Measurements from ENCODE around the gene HMGA1. TPM values are rescaled to one million over a fixed set of nuclear protein-coding genes. Genes with fewer than 3 reads are reported as not detected.
"Not testable (repeated sequence)": the region's sequence is repeated elsewhere in the genome, so short reads cannot be mapped to it uniquely, and the experiment has no call there.

Gene HMGA1
- total RNA-seq, 1 donor from 2014 or later: 29.0 TPM

DNA sequence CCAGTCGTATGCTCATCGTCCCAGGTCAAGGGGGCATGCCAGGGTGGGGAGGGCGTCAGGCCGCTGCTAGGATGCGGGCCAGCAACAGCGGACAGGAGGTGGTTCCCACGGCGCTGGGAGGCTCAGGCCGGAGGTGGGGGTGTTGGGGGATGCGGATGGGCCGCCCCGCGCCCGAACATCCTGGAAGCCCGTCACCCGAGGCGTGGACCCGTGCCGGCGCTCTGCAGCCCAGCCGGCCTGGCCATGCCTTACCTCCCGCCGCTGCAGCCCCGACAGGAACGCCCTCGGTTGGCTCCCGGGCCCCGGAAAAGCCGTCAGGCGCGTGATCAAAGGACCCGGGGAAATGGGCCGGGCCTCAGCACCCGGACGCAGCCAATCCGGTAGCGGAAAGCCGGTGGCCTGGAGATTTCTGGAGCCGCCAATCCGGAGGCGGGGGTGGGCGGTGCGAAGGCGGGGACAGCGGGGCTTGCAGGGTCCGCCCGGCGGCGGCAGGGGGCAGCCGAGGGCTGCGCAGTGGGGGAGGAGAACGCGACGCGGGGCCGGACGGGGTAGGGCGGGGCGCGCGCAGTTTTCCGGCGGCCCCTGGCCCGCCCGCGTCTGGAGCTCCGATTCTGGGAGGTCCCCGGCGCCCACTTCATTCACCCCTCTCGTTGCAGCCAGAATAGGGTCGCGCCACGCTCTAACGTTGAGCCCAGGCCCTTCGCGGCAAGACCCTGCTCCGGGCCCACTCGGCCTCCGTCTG, 12.2 kb downstream of the HMGA1 start, which contains the start of gene SMIM29:
Gene SMIM29, minus strand, starts transcription at position 280 of the 742 bp plus-strand sequence. CDS start 1,215 bp downstream, outside the sequence.
- DNase-seq (ENCODE audit: low spot score) (peak; percentile 99), ATAC-seq (peak; percentile 93)
- intact Hi-C loops (cut with DNase I): loop anchor here (2.0 kb wide), 1 partner anchor 166 kb away; no protein-coding TSS in a partner anchor

DNA sequence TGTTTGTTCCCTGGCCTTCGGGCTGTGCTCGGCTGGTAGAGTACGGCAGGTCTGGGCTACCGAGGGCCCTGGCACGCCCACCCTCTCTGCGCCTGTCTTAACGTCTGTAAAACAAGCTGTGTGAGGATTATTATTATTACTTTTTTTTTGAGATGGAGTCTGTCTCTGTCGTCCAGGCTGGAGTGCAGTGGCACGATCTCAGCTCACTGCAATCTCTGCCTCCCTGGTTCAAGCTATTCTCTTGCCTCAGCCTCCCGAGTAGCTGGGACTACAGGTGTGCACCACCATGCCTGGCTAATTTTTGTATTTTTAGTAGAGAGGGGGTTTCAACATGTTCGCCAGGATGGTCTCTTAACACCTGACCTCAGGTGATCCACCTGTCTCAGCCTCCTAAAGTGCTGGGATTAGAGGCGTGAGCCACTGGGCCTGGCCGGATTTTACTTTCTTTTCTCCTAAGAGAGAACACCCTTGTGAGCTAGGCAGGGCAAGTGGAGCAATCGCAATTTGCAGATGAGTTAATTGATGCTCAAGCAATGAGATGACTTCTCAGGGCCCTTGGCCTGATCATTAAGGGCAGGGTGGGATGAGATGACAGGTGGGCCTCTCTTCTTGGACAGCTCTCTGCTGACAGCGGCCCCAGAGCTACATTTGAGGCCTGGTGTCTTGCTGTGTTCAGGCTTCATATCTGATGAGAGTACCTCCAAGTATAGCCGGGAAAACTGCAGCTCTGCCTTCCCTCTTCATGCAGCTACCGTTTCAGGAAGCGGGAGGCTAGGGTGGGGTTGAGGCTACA, 13.0 kb downstream of the HMGA1 start:
- intact Hi-C loops (cut with DNase I): loop anchor here (2.0 kb wide), 1 partner anchor 165 kb away; no protein-coding TSS in a partner anchor
- ATAC-seq: peak; percentile 49
- no peak for DNase-seq (ENCODE audit: low spot score)

DNA sequence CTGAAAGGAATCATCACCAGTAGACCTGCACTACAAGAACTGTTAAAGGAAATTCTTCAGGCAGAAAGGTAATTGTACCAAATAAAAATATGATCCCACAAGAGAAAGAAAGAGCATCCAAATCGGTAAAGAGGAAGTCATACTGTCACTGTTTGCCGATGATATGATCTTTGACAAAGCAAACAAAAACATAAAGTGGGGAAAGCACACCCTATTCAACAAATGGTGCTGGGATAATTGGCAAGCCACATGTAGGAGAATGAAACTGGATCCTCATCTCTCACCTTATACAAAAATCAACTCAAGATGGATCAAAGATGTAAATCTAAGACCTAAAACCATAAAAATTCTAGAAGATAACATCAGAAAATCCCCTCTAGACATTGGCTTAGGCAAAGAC, 15.7 kb downstream of the HMGA1 start:
- ATAC-seq; intact Hi-C loops (cut with DNase I); DNase-seq (ENCODE audit: low spot score): not testable (repeated sequence)

DNA sequence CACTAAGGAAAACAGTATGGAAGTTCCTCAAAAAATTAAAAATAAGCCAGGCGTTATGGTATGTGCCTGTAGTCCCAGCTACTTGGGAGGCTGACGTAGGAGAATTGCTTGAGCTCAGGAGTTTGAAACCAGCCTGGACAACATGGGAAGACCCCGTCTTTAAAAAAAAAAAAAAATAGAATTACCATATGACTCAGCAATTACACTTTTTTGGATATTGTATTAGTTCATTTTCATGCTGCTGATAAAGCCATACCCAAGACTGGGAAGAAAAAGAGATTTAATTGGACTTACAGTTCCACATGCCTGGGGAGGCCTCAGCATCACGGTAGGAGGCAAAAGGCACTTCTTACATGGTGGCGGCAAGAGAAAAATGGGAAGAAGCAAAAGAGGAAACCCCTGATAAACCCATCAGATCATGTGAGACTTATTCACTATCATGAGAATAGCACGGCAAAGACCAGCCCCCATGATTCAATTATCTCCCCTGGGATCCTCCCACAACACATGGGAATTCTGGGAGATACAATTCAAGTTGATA, 22.9 kb downstream of the HMGA1 start:
- no peak for DNase-seq (ENCODE audit: low spot score)
- intact Hi-C loops (cut with DNase I): no loop called here
- no peak for ATAC-seq

DNA sequence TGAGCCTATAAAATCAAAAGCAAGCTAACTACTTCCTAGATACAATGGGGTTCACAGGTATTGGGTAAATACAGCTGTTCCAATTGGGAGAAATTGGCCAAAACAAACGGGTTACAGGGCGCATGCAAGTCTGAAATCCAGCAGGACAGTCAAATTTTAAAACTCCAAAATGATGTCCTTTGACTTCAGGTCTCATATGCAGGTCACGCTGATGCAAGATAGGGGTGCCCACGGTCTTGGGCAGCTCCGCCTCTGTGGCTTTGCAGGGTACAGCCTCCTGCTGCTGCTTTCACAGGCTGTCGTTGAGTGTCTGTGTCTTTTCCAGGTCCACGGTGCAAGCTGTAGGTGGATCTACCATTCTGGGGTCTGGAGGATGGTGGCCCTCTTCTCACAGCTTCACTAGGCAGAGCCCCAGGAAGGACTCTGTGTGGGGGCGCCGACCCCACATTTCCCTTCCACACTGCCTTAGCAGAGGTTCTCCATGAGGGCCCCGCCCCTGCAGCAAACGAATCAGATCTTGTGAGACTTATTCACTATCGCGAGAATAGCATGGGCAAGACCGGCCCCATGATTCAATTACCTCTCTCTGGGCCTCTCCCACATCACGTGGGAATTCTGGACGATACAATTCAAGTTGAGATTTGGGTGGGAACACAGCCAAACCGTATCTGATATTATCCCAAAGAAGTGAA, 24.0 kb downstream of the HMGA1 start:
- intact Hi-C loops (cut with DNase I): no loop called here
- ATAC-seq (no peak), DNase-seq (ENCODE audit: low spot score) (no peak)

DNA sequence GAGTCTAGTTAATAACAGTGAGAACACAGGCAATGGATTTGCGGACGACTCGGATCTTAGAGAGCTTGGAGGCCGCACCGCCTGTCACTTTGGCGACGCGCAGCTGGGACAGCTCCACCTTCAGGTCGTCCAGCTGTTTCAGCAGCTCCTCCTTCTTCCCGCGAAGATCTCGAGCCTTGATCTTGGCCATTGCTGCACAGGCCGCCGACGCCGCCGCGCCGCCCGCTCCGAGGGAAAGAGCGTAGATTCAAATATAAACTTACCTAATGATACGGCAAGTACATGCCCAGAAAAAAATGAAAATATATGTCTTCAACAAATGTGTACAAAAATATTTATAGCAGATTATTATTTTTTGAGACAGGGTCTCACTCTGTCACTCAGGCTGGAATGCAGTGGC, 26.8 kb downstream of the HMGA1 start:
- intact Hi-C loops (cut with DNase I); ATAC-seq; DNase-seq (ENCODE audit: low spot score): not testable (repeated sequence)

DNA sequence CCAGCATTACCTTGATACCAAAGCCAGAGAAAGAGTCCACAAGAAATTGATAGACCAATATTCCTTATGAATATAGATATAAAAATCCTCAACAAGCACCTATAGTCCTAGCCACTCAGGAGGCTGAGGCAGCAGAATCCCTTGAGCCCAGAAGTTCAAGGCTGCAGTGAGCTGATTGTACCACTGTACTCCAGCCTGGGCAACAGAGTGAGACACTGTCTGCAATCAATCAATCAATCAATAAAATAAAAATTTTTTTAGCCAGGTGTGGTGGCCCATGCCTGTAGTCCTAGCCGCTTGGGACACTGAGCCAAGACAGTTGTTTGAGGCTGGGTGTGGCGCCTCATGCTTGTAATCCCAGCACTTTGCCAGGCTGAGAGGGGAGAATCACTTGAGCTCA, 31.1 kb downstream of the HMGA1 start:
- intact Hi-C loops (cut with DNase I): no loop called here
- DNase-seq (ENCODE audit: low spot score): no peak
- ATAC-seq: no peak

DNA sequence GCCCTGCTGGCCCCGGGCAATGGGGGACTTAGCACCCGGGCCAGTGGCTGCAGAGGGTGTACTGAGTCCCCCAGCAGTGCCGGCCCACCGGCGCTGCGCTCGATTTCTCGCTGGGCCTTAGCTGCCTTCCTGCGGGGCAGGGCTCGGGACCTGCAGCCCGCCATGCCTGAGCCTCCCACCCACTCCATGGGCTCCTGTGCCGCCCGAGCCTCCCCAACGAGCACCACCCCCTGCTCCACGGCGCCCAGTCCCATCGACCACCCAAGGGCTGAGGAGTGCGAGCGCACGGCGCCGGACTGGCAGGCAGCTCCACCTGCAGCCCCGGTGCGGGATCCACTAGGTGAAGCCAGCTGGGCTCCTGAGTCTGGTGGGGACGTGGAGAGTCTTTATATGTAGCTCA, 32.5 kb downstream of the HMGA1 start:
- intact Hi-C loops (cut with DNase I); ATAC-seq; DNase-seq (ENCODE audit: low spot score): not testable (repeated sequence)

DNA sequence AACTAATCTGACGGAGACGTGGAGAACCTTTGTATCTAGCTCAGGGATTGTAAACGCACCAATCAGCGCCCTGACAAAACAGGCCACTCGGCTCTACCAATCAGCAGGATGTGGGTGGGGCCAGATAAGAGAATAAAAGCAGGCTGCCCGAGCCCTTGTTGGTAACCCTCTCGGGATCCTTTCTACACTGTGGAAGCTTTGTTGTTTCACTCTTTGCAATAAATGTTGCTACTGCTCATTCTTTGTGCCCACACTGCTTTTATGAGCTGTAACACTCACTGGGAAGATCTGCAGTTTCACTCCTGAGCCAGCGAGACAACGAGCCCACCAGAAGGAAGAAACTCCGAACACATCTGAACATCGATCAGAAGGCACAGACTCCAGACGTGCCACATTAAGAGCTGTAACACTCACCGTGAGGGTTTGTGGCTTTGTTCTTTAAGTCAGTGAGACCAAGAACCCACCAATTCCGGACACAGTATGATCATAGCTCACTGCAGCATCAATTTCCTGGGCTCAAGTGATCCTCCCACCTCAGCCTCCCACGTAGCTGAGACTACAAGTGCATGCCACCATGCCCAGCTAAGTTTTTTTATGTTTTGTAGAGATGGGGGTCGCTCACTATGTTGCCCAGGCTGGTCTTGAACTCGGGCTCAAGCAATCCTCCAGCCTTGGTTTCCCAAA, 33.1 kb downstream of the HMGA1 start:
- DNase-seq (ENCODE audit: low spot score); intact Hi-C loops (cut with DNase I); ATAC-seq: not testable (repeated sequence)

DNA sequence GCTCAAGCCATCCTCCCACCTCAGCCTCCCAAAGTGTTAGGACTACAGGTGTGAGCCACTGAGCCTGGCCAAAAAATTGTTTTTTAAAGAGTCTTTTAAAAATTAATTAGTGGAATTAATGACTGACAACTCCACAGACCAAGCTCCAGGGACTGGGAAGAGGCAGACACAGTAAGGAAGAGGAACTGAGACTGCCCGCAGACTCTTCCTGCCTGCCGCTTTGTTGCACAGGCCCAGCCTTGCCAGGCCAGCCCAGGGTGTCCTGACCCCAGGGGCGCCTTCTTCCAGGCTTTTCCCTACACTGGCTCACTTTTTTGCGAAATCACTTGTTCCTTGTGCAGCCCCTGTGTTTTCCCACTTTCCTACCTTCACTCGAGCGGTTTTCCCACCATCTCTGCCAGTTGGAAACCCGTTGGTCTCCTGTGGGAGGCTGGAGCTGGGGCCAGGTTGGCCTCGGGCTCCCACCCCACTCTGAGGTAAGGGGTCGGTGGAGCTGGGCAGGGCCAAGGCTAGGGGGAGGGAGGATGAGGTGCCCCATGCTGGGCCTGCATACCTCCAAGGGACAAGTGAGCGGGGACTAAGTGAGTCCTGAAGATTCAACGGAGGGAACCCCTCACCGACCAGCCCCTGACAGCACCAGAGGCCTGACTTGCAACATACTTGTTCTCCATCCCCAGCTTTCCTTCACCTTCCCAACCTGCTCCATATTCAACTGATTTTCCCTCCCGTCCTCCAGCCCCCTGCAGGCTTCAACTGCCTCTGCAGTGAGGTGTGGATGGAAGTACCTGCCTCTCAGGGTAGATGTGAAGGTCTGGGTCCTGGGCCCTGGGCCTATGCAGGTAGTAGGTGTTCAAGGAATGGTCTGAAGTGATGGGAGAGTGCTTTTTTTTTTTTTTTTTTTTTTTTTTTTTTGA, 35.6 kb downstream of the HMGA1 start:
- intact Hi-C loops (cut with DNase I): no loop called here
- no peak for DNase-seq (ENCODE audit: low spot score)
- ATAC-seq: peak; percentile 68

DNA sequence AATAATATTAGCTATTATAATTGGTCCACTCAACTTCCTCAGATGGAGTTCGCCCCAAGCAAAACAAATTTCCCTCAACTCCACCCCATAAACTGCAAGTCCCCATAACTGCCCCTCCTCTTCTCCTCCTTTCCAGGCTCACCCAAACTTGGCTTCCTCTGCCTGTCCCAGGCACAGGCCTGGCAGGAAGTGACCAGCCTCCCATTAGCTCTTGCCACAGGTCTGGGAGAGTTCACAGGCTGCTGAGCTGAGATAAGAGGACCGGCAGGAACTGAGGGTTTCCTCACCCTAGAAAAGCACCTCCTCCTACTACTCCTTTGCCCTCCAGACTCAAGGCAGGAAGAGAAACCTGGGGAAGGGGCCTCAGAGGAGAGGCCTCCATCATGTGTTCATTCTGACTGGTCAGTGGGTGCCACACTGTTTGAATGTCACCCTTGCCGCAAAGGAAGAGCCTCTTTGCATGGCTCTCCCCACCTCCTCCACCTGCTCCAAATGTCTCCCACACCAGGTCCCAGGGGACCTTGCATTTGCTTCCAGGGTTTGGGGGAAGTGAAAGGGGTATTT, 36.7 kb downstream of the HMGA1 start:
- ATAC-seq (peak; percentile 65), DNase-seq (ENCODE audit: low spot score) (no peak)
- intact Hi-C loops (cut with DNase I): no loop called here

DNA sequence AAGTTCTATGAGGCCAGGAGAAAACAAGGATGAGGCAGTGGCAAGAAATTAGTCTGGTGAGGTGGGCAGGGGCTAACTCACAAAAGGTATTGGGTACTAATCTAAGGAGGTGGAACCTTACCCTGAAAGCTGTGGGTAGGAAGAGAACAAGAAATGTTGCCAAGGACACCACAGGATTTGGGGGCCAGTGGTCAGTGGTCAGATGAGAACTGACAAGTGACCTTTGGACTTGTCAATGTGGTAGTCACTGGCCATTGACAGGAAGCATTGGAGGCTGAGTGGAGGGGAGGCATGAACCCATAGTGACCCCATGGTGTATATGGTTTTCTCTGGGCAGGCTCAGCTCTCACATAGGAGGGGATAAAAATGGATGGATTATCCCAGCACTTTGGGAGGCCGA, 37.5 kb downstream of the HMGA1 start:
- ATAC-seq (no peak), DNase-seq (ENCODE audit: low spot score) (no peak)
- intact Hi-C loops (cut with DNase I): no loop called here

DNA sequence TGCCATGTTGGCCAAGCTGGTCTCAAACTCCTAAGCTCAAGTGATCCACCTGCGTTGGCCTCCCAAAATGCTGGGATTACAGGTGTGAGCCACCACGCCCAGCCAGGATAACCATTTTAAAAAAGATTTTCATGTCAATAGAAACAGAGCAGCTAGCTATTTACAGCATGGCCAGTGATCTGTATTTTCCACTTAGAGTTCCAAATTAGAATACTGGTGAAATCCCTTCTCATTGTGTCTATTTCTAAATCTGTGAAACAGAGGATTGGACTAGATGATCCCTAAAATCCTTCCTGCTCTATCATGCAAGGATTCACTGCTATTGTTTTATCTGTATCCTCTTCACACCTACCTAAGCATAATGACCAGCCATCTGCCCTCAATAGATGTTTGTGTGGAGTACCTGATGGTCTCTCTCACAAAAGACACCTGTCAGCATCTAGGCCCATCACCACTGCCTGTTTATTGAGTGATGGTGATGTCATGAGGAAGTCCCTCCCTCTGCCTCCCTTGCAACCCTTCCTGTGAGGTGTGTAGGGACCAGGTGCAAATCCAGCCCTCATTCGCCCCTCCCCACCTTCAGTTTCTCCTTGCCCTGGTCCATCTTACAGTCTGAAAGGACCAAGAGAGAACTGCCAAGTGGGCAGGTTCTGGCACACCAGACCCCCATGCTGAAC, 38.6 kb downstream of the HMGA1 start:
- ATAC-seq (no peak), DNase-seq (ENCODE audit: low spot score) (no peak)
- intact Hi-C loops (cut with DNase I): no loop called here

DNA sequence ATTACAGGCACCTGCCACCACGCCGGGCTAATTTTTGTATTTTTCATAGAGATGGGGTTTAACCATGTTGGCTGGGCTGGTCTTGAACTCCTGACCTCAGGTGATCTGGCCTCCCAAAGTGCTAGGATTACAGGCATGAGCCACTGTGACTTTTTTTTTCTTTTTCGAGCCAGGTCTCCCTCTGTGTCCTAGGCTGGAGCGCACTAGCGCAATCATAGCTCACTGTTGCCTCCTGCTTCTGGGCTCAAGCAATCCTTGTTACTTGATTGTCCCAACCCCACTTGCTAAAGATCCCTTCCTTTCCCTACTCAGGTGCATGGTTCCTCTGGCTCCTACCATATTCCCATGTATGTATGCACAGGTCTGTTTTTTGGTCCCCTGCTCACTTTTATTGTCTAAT, 39.5 kb downstream of the HMGA1 start:
- intact Hi-C loops (cut with DNase I): no loop called here
- ATAC-seq (no peak), DNase-seq (ENCODE audit: low spot score) (no peak)

DNA sequence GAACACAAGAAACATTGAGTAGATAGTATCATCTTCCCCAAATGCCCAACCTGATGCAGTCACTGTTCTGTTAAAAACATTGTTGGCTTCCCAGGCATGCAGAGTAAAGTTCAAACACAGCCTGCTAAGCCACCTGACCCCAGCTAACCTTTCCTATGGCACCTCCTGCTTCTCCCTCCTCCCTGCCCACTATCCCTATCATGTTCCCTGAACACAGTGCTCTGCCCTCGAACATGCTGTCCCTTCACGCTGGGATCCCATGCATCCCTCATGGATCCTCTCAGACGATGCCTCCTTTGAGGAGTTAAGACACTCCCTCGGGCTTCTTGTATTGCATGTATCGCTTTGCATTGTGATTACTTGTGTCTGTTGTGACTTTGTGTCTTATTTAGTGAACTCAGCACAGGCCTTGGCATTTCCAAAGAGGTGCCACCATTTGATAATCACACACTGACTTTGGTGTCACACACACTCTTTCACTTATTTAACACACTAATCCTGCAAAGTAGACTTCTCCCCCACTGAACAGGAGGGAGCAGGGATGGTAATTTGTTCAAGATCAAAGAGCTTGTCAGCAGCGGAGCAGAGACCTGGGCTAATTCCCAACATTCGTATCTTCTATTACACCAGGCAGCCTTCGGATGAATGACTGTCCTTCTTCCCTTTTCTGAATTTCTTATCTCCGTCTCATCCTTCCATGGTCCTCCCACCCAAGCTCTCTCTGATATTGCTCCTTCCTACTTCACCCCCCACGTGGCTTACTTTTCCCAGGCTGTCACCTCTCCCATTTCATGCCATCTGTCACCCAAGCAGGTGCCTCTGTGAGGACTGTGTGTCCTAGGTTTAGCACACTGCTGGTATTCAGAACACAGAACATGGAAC, 40.4 kb downstream of the HMGA1 start:
- DNase-seq (ENCODE audit: low spot score) (no peak), ATAC-seq (no peak)
- intact Hi-C loops (cut with DNase I): no loop called here

DNA sequence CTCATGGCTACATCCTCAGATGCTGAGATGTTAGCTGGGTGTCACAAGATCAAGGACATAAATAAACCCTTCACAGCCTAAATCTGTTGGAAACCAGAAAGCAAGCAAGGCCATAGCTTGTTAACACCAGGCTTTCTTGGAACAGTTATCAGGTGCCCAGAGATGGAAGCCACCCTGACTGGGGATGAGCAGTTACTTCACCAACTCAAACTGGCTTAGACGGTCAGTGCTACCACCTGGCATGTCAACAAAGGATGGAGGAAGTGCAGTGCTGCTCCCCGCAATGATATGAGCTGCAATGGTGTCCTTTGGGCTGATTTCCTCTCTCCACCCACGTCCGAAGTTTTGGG, 41.1 kb downstream of the HMGA1 start:
- no peak for DNase-seq (ENCODE audit: low spot score)
- ATAC-seq: no peak
- intact Hi-C loops (cut with DNase I): no loop called here
